ENCODE results near the gene SOX5. TPM values are rescaled to one million over a fixed set of nuclear protein-coding genes. Genes with fewer than 3 reads are reported as not detected.

The SOX5 gene
- total and polyA plus RNA-seq, 2 experiments from 2014 or later: 1.0 to 4.7 TPM

GRCh38 chr12:23482571-23482970 is 466.9 kb downstream of the SOX5 start:
- Histone ChIP-seq H3K9me2 (ENCODE audit: insufficient read depth) (no peaks in the 10 kb centered on the region), H3K27ac (ENCODE audit: low read depth) (no peak overlapping the region), H3F3A (replicated peaks; ENCODE audit: low read depth) (no peaks in the 10 kb centered on the region), H4K20me1 (replicated peaks; ENCODE audit: insufficient read depth) (no peaks in the 10 kb centered on the region), H3K36me3 (ENCODE audit: insufficient read depth) (no peaks in the 10 kb centered on the region), H3K27me3 (ENCODE audit: insufficient read depth) (no peaks in the 10 kb centered on the region), H3K4me3 (no peak overlapping the region), H3K4me2 (no peak overlapping the region), H2AFZ (no peak overlapping the region), H3K4me1 (ENCODE audit: insufficient read depth) (no peaks in the 10 kb centered on the region), H3K79me2 (replicated peaks; ENCODE audit: insufficient read depth) (no peaks in the 10 kb centered on the region)
- H3K27ac Mint-ChIP-seq: no peak overlapping the region
- DNase-seq (ENCODE audit: low spot score) (no peak), ATAC-seq (no peak)
- peaks cover 10% of the 10 kb centered on the region; the same call in 2 of the 3 replicates for H3K9me3 Mint-ChIP-seq
- H3K36me3 Mint-ChIP-seq (ENCODE audit: low read depth): peaks cover 5% of the 10 kb centered on the region; the same call in 1 of the 3 replicates
- no peak overlapping the region for H3K4me3 Mint-ChIP-seq
- TF ChIP-seq REST (IDR thresholded peaks at IDR 0.05; ENCODE audit: unreplicated experiment): no peak
- TF ChIP-seq EZH2phosphoT487 (IDR thresholded peaks at IDR 0.05; ENCODE audit: unreplicated experiment): no peak
- no peak for TF ChIP-seq ZNF114 (CRISPR knock-in tag; IDR thresholded peaks at IDR 0.05)
- TF ChIP-seq NANOG (IDR thresholded peaks at IDR 0.05; ENCODE audit: borderline replicate concordance): no peak
- no peak for TF ChIP-seq ZNF331 (CRISPR knock-in tag; IDR thresholded peaks at IDR 0.05; ENCODE audit: low read depth)
- TF ChIP-seq POLR2AphosphoS5 (IDR thresholded peaks at IDR 0.05; ENCODE audit: low read depth): no peak
- no peak for TF ChIP-seq EZH2 (IDR thresholded peaks at IDR 0.05; ENCODE audit: low read depth, unreplicated experiment)
- TF ChIP-seq CTCF (conservative IDR thresholded peaks at IDR 0.05; ENCODE audit: low read depth in 2 of 2): no peak
- TF ChIP-seq JUNB (IDR thresholded peaks at IDR 0.05; ENCODE audit: unreplicated experiment): no peak
- no peak for TF ChIP-seq STAT1 (IDR thresholded peaks at IDR 0.05; ENCODE audit: unreplicated experiment)
- TF ChIP-seq ZNF462 (CRISPR knock-in tag; IDR thresholded peaks at IDR 0.05): no peak
- TF ChIP-seq ETS1 (IDR thresholded peaks at IDR 0.05): no peak
- TF ChIP-seq CREB1 (CRISPR knock-in tag; IDR thresholded peaks at IDR 0.05; ENCODE audit: low read depth): no peak
- no peaks in the 10 kb centered on the region for H3K27me3 Mint-ChIP-seq (ENCODE audit: insufficient read depth, low read depth, poor library complexity)
- H3K4me1 Mint-ChIP-seq: no peaks in the 10 kb centered on the region
